Stimulated activated CD4-positive, alpha-beta T cell treated with anti-CD3 and anti-CD28 coated beads, Interleukin-15, amount 100 ng/mL, for 1 hour (primary cell): ENCODE measurements around the gene KRTAP1-4.
"Not testable (repeated sequence)": the region's sequence is repeated elsewhere in the genome, so short reads cannot be mapped to it uniquely, and the experiment has no call there.

Source experiments
- DNase-seq, 2 donors: peaks; one replicate each; pipeline ENCODE4 v3.0.0-alpha.2; 2020; ENCODE audit warnings: low read depth in 1 of 2, low spot score in 1 of 2

The KRTAP1-4 gene

GRCh38 chr17:41048441-41048840 lies 18.4 kb upstream of the KRTAP1-4 start:
- no peak for DNase-seq

- not testable (repeated sequence) for DNase-seq
Measured at GRCh38 chr17:41046735-41047465, 16.9 kb upstream of the KRTAP1-4 start, which contains the start of gene KRTAP2-1. Gene KRTAP2-1 (minus strand): TSS chr17:41047316. CDS start chr17:41047267, 49 bp downstream.

GRCh38 chr17:41042953-41043352 lies 13.0 kb upstream of the KRTAP1-4 start:
- DNase-seq: no peak

GRCh38 chr17:41040783-41041571 lies 11.0 kb upstream of the KRTAP1-4 start, which contains the start of gene KRTAP1-1:
Gene KRTAP1-1 (minus strand): TSS chr17:41041450. CDS start chr17:41041397, 53 bp downstream.
- DNase-seq: not testable (repeated sequence)

GRCh38 chr17:41037853-41038350 lies 7.9 kb upstream of the KRTAP1-4 start:
- DNase-seq: no peak

- DNase-seq: not testable (repeated sequence)
Measured at GRCh38 chr17:41034346-41034935, 4.4 kb upstream of the KRTAP1-4 start, which contains the start of gene KRTAP1-3. Gene KRTAP1-3 (minus strand): TSS chr17:41034874. CDS start chr17:41034821, 53 bp downstream.

GRCh38 chr17:41026715-41027471 lies 3.1 kb downstream of the KRTAP1-4 start, which contains the start of gene KRTAP1-5:
Gene KRTAP1-5 (minus strand): TSS chr17:41027208. CDS start chr17:41027155, 53 bp downstream.
- DNase-seq: no peak

GRCh38 chr17:41024697-41025096 lies 5.3 kb downstream of the KRTAP1-4 start:
- no peak for DNase-seq

- no peak for DNase-seq
Measured at GRCh38 chr17:41020336-41020735, 9.7 kb downstream of the KRTAP1-4 start.

GRCh38 chr17:41019415-41019814 lies 10.6 kb downstream of the KRTAP1-4 start:
- DNase-seq: no peak

- no peak for DNase-seq
Measured at GRCh38 chr17:41018541-41018940, 11.5 kb downstream of the KRTAP1-4 start.

- no peak for DNase-seq
Measured at GRCh38 chr17:41016578-41017215, 13.3 kb downstream of the KRTAP1-4 start.

GRCh38 chr17:41015454-41015853 lies 14.5 kb downstream of the KRTAP1-4 start:
- no peak for DNase-seq

GRCh38 chr17:41013606-41014005 lies 16.4 kb downstream of the KRTAP1-4 start:
- DNase-seq: no peak

- DNase-seq: no peak
Measured at GRCh38 chr17:41013181-41013580, 16.8 kb downstream of the KRTAP1-4 start.

- DNase-seq: no peak
Measured at GRCh38 chr17:41012326-41013120, 17.5 kb downstream of the KRTAP1-4 start.

- DNase-seq: no peak
Measured at GRCh38 chr17:41010441-41010840, 19.6 kb downstream of the KRTAP1-4 start.

GRCh38 chr17:41009936-41010335 lies 20.1 kb downstream of the KRTAP1-4 start:
- no peak for DNase-seq

GRCh38 chr17:41009301-41009760 lies 20.7 kb downstream of the KRTAP1-4 start:
- DNase-seq: no peak
